GM18505 (cell line): ENCODE data around the gene LKAAEAR1.

ENCODE experiments used
- ATAC-seq: cut with Tn5 transposase; IDR thresholded peaks from one replicate; pipeline ENCODE4 v1.9.1; 2021; ENCODE audit not compliant: unreplicated experiment
- POLR2A ChIP-seq: IDR thresholded peaks from 4 replicates; pipeline ENCODE4 v1.6.1; 2011; ENCODE audit warnings: borderline replicate concordance; ENCODE audit not compliant: insufficient read depth, insufficient read length; ENCODE audit errors: extremely low read depth

LKAAEAR1 gene

GRCh38 chr20:64065974-64066343 lies 18.2 kb downstream of the LKAAEAR1 start:
- TF ChIP-seq POLR2A: peak; percentile 36
- ATAC-seq: no peak

GRCh38 chr20:64065062-64065973 lies 18.9 kb downstream of the LKAAEAR1 start:
- no peak for ATAC-seq
- TF ChIP-seq POLR2A: peak; percentile 3

- ATAC-seq: no peak
- TF ChIP-seq POLR2A: no peak
Measured at GRCh38 chr20:64064145-64064698, 20.0 kb downstream of the LKAAEAR1 start.

GRCh38 chr20:64063389-64064144 lies 20.6 kb downstream of the LKAAEAR1 start:
- ATAC-seq: no peak
- TF ChIP-seq POLR2A: no peak

- peak; percentile 79 for TF ChIP-seq POLR2A
- ATAC-seq: peak; percentile 63
Measured at GRCh38 chr20:64062596-64063388, 21.4 kb downstream of the LKAAEAR1 start, which contains the start of gene TCEA2. TCEA2 (plus strand) TSS chr20:64063198; CDS start chr20:64063313, 115 bp downstream.

GRCh38 chr20:64062276-64062595 lies 22.0 kb downstream of the LKAAEAR1 start:
- ATAC-seq: no peak
- no peak for TF ChIP-seq POLR2A

- no peak for TF ChIP-seq POLR2A
- ATAC-seq: no peak
Measured at GRCh38 chr20:64058536-64058935, 25.7 kb downstream of the LKAAEAR1 start.

GRCh38 chr20:64057628-64058498 lies 26.3 kb downstream of the LKAAEAR1 start:
- ATAC-seq: no peak
- no peak for TF ChIP-seq POLR2A

GRCh38 chr20:64056889-64057627 lies 27.1 kb downstream of the LKAAEAR1 start:
- ATAC-seq: no peak

GRCh38 chr20:64056639-64056888 lies 27.6 kb downstream of the LKAAEAR1 start:
- no peak for TF ChIP-seq POLR2A
- ATAC-seq: no peak

More at GRCh38 chr20:64056889-64057627, 27.1 kb downstream of the LKAAEAR1 start:
- no peak for TF ChIP-seq POLR2A

GRCh38 chr20:64055893-64056638 lies 28.1 kb downstream of the LKAAEAR1 start:
- no peak for ATAC-seq
- TF ChIP-seq POLR2A: no peak
